ENCODE results near the gene IFNAR2.
A peak's percentile ranks its signal among the peaks of the same experiment; 100 is the strongest.
"Not testable (repeated sequence)": the region's sequence is repeated elsewhere in the genome, so short reads cannot be mapped to it uniquely, and the experiment has no call there.

IFNAR2 gene

DNA sequence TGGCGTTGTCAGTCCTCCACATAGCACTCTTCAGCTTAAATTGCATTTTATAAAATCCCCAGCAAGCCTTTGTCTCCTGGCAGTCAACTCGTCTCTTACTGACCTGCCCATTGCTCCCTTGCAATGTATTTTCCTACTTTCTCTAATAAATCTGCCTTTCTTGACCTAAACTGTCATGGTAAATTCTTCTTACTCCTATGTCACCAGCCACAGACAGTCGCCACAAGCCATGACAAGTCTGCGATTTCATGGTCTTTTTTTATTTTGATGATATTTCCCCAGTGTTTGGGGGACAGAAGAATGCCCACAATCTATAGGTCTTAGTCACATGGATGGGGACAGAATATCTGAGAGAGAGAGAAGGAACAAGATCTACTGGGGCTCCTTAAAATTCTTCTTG lies 8.4 kb downstream of the IFNAR2 start:
- Histone ChIP-seq H3K79me2 (ENCODE audit: low read length) (peaks cover 82% of the 10 kb centered on the region), H3K4me1 (ENCODE audit: low read length) (peaks cover 73% of the 10 kb centered on the region), H2AFZ (ENCODE audit: low read length) (peak overlapping the region; percentile 9), H3K27me3 (replicated peaks; ENCODE audit: insufficient read depth, low read length) (no peaks in the 10 kb centered on the region), H3K36me3 (replicated peaks; ENCODE audit: insufficient read depth, low read length) (peaks cover 5% of the 10 kb centered on the region; the same call in 1 of the 2 replicates), H3F3A (ENCODE audit: insufficient read depth, low read length) (peaks cover 40% of the 10 kb centered on the region), H3K9ac (ENCODE audit: low read length) (peak overlapping the region; percentile 66), H3K9me3 (replicated peaks; ENCODE audit: insufficient read depth, low read length) (no peaks in the 10 kb centered on the region), H3K27ac (ENCODE audit: low read length) (peak overlapping the region; percentile 90), H3K4me3 (ENCODE audit: low read length) (peak overlapping the region; percentile 41), H3K9me2 (replicated peaks; ENCODE audit: insufficient read depth, low read length) (no peaks in the 10 kb centered on the region), H4K20me1 (ENCODE audit: insufficient read depth, low read length) (no peaks in the 10 kb centered on the region), H3K4me2 (ENCODE audit: low read depth, low read length) (peak overlapping the region; percentile 87)
- peak; percentile 60 for DNase-seq
- no peak for TF ChIP-seq EZH2 (optimal IDR thresholded peaks at IDR 0.05; ENCODE audit: low read depth, low read length)

- Histone ChIP-seq H3K9me2 (replicated peaks; ENCODE audit: insufficient read depth, low read length) (no peaks in the 10 kb centered on the region), H3F3A (ENCODE audit: insufficient read depth, low read length) (peaks cover 40% of the 10 kb centered on the region), H3K9ac (ENCODE audit: low read length) (peak overlapping the region; percentile 66), H3K27me3 (replicated peaks; ENCODE audit: insufficient read depth, low read length) (no peaks in the 10 kb centered on the region), H3K4me2 (ENCODE audit: low read depth, low read length) (peak overlapping the region; percentile 87), H4K20me1 (ENCODE audit: insufficient read depth, low read length) (no peaks in the 10 kb centered on the region), H3K27ac (ENCODE audit: low read length) (peak overlapping the region; percentile 90), H3K79me2 (ENCODE audit: low read length) (peaks cover 82% of the 10 kb centered on the region), H2AFZ (ENCODE audit: low read length) (peak overlapping the region; percentile 9), H3K36me3 (replicated peaks; ENCODE audit: insufficient read depth, low read length) (peaks cover 10% of the 10 kb centered on the region; the same call in 1 of the 2 replicates), H3K4me1 (ENCODE audit: low read length) (peaks cover 69% of the 10 kb centered on the region), H3K9me3 (replicated peaks; ENCODE audit: insufficient read depth, low read length) (no peaks in the 10 kb centered on the region), H3K4me3 (ENCODE audit: low read length) (peak overlapping the region; percentile 41)
- TF ChIP-seq CTCF (IDR thresholded peaks at IDR 0.05; ENCODE audit: low read length) (no peak), EZH2phosphoT487 (IDR thresholded peaks at IDR 0.05; ENCODE audit: low read length) (no peak), EZH2 (optimal IDR thresholded peaks at IDR 0.05; ENCODE audit: low read depth, low read length) (no peak)
- peak; percentile 85 for DNase-seq
These were observed 9.0 kb downstream of the IFNAR2 start for GRCh38 chr21:33238565-33239255.

DNA sequence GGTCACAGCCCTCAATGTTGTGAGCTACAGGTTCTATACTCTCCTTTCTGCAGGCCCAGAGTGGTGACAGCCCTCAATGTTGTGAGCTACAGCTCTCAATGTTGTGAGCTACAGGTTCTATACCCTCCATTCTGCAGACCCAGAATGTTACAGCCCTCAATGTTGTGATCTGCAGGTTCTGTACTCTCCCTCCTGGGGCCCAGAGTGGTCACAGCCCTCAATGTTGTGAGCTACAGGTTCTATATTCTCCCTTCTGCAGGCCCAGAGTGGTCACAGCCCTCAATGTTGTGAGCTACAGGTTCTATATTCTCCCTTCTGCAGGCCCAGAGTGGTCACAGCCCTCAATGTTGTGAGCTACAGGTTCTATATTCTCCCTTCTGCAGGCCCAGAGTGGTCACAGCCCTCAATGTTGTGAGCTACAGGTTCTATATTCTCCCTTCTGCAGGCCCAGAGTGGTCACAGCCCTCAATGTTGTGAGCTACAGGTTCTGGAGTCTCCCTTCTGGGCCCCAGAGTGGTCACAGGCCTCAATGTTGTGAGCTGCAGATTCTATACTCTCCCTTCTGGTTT lies 9.9 kb downstream of the IFNAR2 start:
- Histone ChIP-seq H3K27ac (ENCODE audit: low read length) (peak overlapping the region; percentile 90; the same call in 1 of the 2 replicates), H3K4me2 (ENCODE audit: low read depth, low read length) (peak overlapping the region; percentile 87), H3K9ac (ENCODE audit: low read length) (peak overlapping the region; percentile 66; the same call in 1 of the 2 replicates), H3K4me1 (ENCODE audit: low read length) (peaks cover 64% of the 10 kb centered on the region), H3K4me3 (ENCODE audit: low read length) (peak overlapping the region; percentile 41), H3F3A (ENCODE audit: insufficient read depth, low read length) (peaks cover 37% of the 10 kb centered on the region), H3K79me2 (ENCODE audit: low read length) (peaks cover 82% of the 10 kb centered on the region)
- H3K9me2 ChIP-seq (replicated peaks; ENCODE audit: insufficient read depth, low read length); H3K36me3 ChIP-seq (replicated peaks; ENCODE audit: insufficient read depth, low read length); DNase-seq; H3K27me3 ChIP-seq (replicated peaks; ENCODE audit: insufficient read depth, low read length); H3K9me3 ChIP-seq (replicated peaks; ENCODE audit: insufficient read depth, low read length); H2AFZ ChIP-seq (ENCODE audit: low read length); H4K20me1 ChIP-seq (ENCODE audit: insufficient read depth, low read length): not testable (repeated sequence)

- no peaks in the 10 kb centered on the region for H3K9me2 ChIP-seq (replicated peaks; ENCODE audit: insufficient read depth, low read length)
- no peaks in the 10 kb centered on the region for H3K27me3 ChIP-seq (replicated peaks; ENCODE audit: insufficient read depth, low read length)
- no peak overlapping the region for H3K27ac ChIP-seq (ENCODE audit: low read length)
- no peak overlapping the region for H2AFZ ChIP-seq (ENCODE audit: low read length)
- no peak overlapping the region for H3K4me2 ChIP-seq (ENCODE audit: low read depth, low read length)
- H3K36me3 ChIP-seq (replicated peaks; ENCODE audit: insufficient read depth, low read length): peaks cover 15% of the 10 kb centered on the region
- H3K79me2 ChIP-seq (ENCODE audit: low read length): peaks cover 82% of the 10 kb centered on the region
- peaks cover 37% of the 10 kb centered on the region for H3F3A ChIP-seq (ENCODE audit: insufficient read depth, low read length)
- TF ChIP-seq EZH2phosphoT487 (IDR thresholded peaks at IDR 0.05; ENCODE audit: low read length) (no peak), EZH2 (optimal IDR thresholded peaks at IDR 0.05; ENCODE audit: low read depth, low read length) (no peak), CTCF (IDR thresholded peaks at IDR 0.05; ENCODE audit: low read length) (no peak)
- peaks cover 56% of the 10 kb centered on the region for H3K4me1 ChIP-seq (ENCODE audit: low read length)
- H3K9me3 ChIP-seq (replicated peaks; ENCODE audit: insufficient read depth, low read length): no peaks in the 10 kb centered on the region
- H4K20me1 ChIP-seq (ENCODE audit: insufficient read depth, low read length): no peaks in the 10 kb centered on the region
- H3K9ac ChIP-seq (ENCODE audit: low read length): no peak overlapping the region
- no peak for DNase-seq
- H3K4me3 ChIP-seq (ENCODE audit: low read length): no peak overlapping the region
These were observed 10.7 kb downstream of the IFNAR2 start for GRCh38 chr21:33240404-33240803.

Measured in MM.1S (cell line).